NCI-H187 (cell line): ENCODE results near the gene ASXL2.
"Not testable (repeated sequence)": the region's sequence is repeated elsewhere in the genome, so short reads cannot be mapped to it uniquely, and the experiment has no call there.

ENCODE experiments used
- DNase-seq, 2 experiments: peaks; one replicate each; lab custom pipeline; 2025; lab: John Stamatoyannopoulos, UW

The ASXL2 gene

GRCh38 chr2:25878361-25879132 is at the start of gene ASXL2:
TSS of gene ASXL2 (minus strand) at chr2:25878487. CDS start at chr2:25878222, 265 bp downstream.
- DNase-seq: peak; percentile 96 to 99

- DNase-seq: no peak
Observed at GRCh38 chr2:25926984-25927756, 48.9 kb upstream of the ASXL2 start.

- DNase-seq: no peak
Observed at GRCh38 chr2:25922501-25922900, 44.2 kb upstream of the ASXL2 start.

- DNase-seq: no peak
Observed at GRCh38 chr2:25920786-25921415, 42.6 kb upstream of the ASXL2 start.

DNA sequence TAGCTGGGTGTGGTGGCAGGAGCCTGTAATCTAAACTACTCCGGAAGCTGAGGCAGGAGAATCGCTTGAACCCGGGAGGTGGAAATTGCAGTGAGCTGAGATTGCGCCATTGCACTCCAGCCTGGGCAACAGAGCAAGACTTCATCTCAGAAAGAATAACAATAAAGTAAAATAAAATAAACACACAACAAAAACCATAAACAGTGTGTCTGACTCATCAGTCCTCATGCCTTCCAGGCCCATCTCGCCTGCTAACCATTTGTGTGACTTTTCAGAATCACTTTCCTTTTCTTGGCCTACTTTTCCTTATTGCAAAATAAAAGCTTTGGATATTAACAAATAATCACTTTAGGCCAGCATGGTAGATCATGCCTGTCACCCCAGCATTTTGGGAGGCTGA is 42.0 kb upstream of the ASXL2 start:
- no peak for DNase-seq

DNA sequence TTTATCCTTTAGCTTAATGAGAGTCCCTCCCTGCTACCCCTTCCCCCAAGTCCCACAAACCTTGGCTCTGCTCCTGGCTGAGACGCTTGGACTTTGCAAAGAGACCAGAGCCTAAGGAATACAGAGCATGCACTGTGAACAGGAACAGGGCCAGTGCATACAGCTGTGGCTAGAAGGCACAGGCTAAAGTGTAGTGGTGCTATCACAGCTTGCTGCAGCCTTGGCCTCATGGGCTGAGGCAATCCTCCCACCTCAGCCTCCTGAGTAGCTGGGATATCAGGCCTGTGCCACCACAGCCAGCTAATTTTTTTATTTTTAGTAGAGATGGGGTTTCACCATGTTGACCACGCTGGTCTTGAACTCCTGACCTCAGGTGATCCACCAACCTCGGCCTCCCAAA is 39.5 kb upstream of the ASXL2 start:
- DNase-seq: no peak

- not testable (repeated sequence) for DNase-seq
Observed at GRCh38 chr2:25917411-25917810, 39.1 kb upstream of the ASXL2 start.

GRCh38 chr2:25915944-25916772 is 37.9 kb upstream of the ASXL2 start:
- not testable (repeated sequence) for DNase-seq

DNA sequence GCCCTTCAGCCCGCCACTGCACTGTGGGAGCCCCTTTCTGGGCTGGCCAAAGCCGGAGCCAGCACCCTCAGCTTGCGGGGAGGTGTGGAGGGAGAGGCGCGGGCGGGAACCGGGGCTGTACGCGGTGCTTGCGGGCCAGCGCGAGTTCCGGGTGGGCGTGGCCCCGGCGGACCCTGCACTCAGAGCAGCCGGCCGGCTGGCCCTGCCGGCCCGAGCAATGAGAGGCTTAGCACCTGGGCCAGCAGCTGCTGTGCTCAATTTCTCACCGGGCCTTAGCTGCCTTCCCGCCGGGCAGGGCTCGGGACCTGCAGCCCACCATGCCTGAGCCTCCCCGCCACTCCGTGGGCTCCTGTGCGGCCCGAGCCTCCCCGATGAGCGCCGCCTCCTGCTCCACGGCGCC is 37.1 kb upstream of the ASXL2 start:
- DNase-seq: not testable (repeated sequence)

DNA sequence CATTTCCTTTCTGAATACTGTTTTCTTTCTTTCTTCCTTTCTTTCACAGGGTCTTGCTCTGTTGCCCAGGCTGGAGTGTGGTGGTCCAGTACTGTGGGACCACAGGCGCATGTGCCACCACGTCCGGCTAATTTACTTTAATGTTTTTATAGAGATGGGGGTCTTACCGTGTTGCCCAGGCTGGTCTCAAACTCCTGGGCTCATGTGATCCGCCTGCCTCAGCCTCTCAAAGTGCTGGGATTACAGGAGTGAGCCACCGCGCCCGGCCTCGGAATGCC is 35.3 kb upstream of the ASXL2 start:
- DNase-seq: not testable (repeated sequence)

- peak in 1 of 2 experiments; percentile 20 for DNase-seq
Observed at GRCh38 chr2:25912851-25913695, 34.8 kb upstream of the ASXL2 start.

DNA sequence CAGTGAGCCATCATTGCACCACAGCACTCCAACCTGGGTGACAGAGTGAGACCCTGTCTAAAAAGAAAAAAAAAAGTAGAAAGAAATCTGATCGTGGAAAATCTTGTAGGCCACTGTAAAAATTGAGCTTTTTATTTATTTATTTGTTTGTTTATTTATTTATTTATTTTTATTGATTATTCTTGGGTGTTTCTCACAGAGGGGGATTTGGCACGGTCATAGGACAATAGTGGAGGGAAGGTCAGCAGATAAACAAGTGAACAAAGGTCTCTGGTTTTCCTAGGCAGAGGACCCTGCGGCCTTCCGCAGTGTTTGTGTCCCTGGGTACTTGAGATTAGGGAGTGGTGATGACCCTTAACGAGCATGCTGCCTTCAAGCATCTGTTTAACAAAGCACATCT is 31.3 kb upstream of the ASXL2 start:
- not testable (repeated sequence) for DNase-seq

GRCh38 chr2:25905126-25905525 is 26.8 kb upstream of the ASXL2 start:
- DNase-seq: no peak

DNA sequence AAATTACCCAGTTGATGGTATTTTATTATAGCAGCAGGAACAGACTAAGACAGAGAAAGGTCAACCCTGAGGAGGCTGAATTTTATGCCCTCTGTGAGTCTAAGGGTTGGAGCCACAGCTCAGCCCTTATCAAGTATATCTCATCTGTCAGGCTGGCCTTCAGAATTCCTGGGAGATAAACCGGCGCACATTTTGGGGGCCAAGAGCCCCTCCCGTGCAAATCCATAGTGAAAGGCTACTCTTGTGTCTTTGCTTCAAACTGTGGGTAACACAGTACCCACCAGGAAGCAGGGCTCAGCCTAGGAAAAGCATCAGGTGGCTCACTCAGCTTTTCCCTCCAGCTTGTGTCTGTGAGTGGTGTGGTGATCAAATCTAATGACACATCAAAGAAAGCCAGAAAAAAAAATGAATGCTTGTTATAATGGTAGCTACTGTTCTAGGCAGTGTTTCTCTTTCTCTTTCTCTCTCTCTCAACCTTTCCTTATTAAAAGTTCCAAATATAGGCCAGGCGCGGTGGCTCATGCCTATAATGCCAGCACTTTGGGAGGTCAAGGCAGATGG is 25.0 kb upstream of the ASXL2 start:
- DNase-seq: no peak

- DNase-seq: no peak
Observed at GRCh38 chr2:25899404-25899970, 21.2 kb upstream of the ASXL2 start.

GRCh38 chr2:25897506-25897905 is 19.2 kb upstream of the ASXL2 start:
- no peak for DNase-seq

GRCh38 chr2:25896308-25896707 is 18.0 kb upstream of the ASXL2 start:
- DNase-seq: not testable (repeated sequence)

GRCh38 chr2:25895610-25896009 is 17.3 kb upstream of the ASXL2 start:
- no peak for DNase-seq

- DNase-seq: no peak
Observed at GRCh38 chr2:25895018-25895417, 16.7 kb upstream of the ASXL2 start.

DNA sequence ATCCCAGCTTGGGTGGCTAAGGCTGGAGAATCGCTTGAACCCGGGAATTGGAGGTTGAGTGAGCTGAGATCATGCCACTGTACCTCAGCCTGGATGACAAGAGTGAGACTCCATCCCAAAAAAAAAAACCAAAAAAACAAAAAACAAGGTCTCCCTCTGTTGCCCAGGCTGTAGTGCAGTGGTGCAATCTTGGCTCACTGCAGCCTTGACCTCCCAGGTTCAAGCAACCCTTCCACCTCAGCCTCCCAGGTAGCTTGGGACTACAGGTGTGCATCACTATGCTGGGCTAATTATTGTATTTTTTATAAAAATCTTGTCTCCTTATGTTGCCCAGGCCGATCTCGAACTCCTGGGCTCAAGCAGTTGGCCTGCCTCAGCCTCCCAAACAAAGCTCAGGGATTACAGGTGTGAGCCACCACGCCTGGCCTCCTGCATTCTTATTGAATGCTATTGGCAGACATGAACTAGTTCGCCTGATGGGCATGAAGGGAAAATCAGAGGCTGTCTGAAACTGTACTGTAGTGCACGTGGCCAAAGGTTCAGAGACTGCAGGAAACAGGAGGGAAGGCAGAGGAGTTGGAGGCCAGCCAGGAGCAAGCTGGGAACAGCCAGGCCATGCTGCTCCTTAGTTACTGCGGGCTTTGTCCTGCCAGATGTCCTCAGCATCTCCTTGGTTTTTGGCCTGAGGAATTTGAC is 16.0 kb upstream of the ASXL2 start:
- no peak for DNase-seq
